A673 (cell line): ENCODE data around the gene DRC7. TPM values are rescaled to one million over a fixed set of nuclear protein-coding genes. Genes with fewer than 3 reads are reported as not detected.
"Not testable (repeated sequence)": the region's sequence is repeated elsewhere in the genome, so short reads cannot be mapped to it uniquely, and the experiment has no call there.

Experiments
- BruUV-seq: library from RNA; stranded (reverse); fragments of 400-500 nt; replicated peaks from 2 replicates; lab custom pipeline; 2021; lab: Mats Ljungman, UMichigan
- CTCF ChIA-PET: fragments of 300-600 bp; sonication (Branson Sonifier 250); formaldehyde crosslinking; loops from one replicate; lab custom pipeline; 2022; ENCODE audit warnings: antibody characterized with exemption; lab: Charles Lee
- POLR2A ChIA-PET: fragments of 300-600 bp; sonication (Branson Sonifier 250); formaldehyde crosslinking; loops from one replicate; lab custom pipeline; 2022; ENCODE audit warnings: antibody characterized with exemption; ENCODE audit not compliant: low non-redundant PET; lab: Charles Lee
- DNase-seq: peaks from one replicate; pipeline ENCODE4 v3.0.0-alpha.2; 2015; ENCODE audit warnings: low spot score
- H3K27ac ChIP-seq: fragments of 200-600 bp; sonication (generic); 2 replicates; pipeline ENCODE4 v1.5.1; 2016; ENCODE audit warnings: mixed run types, low read depth, mild to moderate bottlenecking, mixed read lengths, antibody characterized with exemption, low read length; ENCODE audit not compliant: poor library complexity, severe bottlenecking
- H3K27me3 ChIP-seq: fragments of 200-600 bp; sonication (generic); replicated peaks from 2 replicates; pipeline ENCODE4 v1.6.1; 2017; ENCODE audit warnings: mixed run types, low read depth, mild to moderate bottlenecking, mixed read lengths, antibody characterized with exemption, low read length; ENCODE audit not compliant: insufficient read depth, poor library complexity
- H3K36me3 ChIP-seq: fragments of 200-600 bp; sonication (generic); 2 replicates; pipeline ENCODE4 v1.6.1; 2016; ENCODE audit warnings: mixed run types, mild to moderate bottlenecking, mixed read lengths, antibody characterized with exemption, low read length; ENCODE audit not compliant: insufficient read depth, poor library complexity, severe bottlenecking
- H3K4me1 ChIP-seq: fragments of 200-600 bp; sonication (generic); 2 replicates; pipeline ENCODE4 v1.6.1; 2017; ENCODE audit warnings: mixed run types, mild to moderate bottlenecking, mixed read lengths, antibody characterized with exemption, low read length; ENCODE audit not compliant: insufficient read depth, poor library complexity, severe bottlenecking
- H3K4me3 ChIP-seq: fragments of 200-600 bp; sonication (generic); 2 replicates; pipeline ENCODE4 v1.5.1; 2016; ENCODE audit warnings: low read depth, mixed run types, mild to moderate bottlenecking, mixed read lengths, low read length; ENCODE audit not compliant: poor library complexity, severe bottlenecking
- H3K9me3 ChIP-seq: fragments of 200-600 bp; sonication (generic); 2 replicates; pipeline ENCODE4 v1.6.1; 2016; ENCODE audit warnings: mixed run types, low read depth, mild to moderate bottlenecking, mixed read lengths, antibody characterized with exemption, low read length; ENCODE audit not compliant: poor library complexity, severe bottlenecking
- CTCF ChIP-seq: fragments of 300-800, 200-600 bp; sonication (generic); conservative IDR thresholded peaks from 2 replicates; pipeline ENCODE4 v1.5.1; 2017; ENCODE audit warnings: low read depth, mild to moderate bottlenecking, antibody characterized with exemption, low read length, moderate library complexity, mixed read lengths
- EZH2 ChIP-seq: fragments of 200-600 bp; sonication (generic); IDR thresholded peaks from 2 replicates; pipeline ENCODE4 v1.6.1; 2017; ENCODE audit warnings: borderline replicate concordance, low read depth, mild to moderate bottlenecking, mixed read lengths, antibody characterized with exemption, low read length; ENCODE audit not compliant: poor library complexity, severe bottlenecking
- intact Hi-C: fragments of 100-400 bp; cut with micrococcal nuclease; formaldehyde crosslinking; loops from one replicate; pipeline ENCODE4 v1.10.0; 2022; ENCODE audit not compliant: unreplicated experiment
- total RNA-seq: library from RNA; stranded (reverse); gene quantifications from 2 replicates; pipeline ENCODE4 v1.2.3, GENCODE V29; 2021

The DRC7 gene
- total RNA-seq, 1 experiment from 2014 or later = not detected

DNA sequence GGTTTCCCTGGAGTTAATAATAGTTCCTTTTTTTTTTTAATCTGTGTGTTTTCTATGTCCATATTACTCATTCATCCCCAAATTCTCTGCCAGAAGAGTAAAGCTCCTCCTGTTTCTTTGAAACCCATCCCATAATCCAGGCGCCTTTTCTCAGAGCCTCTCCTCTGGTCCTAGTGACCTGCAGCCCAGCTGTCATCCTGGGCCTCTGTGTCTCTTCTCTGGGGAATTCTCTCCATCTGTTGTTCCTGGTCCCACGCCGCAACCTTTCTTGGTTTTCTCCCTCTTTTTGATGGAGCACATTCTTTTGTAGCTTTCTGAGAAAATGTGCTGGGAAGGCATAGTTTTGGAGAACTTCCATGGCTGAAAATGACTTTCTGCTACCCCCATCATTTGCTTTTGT, 51.2 kb downstream of the DRC7 start:
- H3K27ac ChIP-seq = no peak overlapping the region
- intact Hi-C loops = no loop called here
- no peak overlapping the region for H3K4me3 ChIP-seq
- CTCF ChIA-PET = no interaction called here
- DNase-seq = no peak
- no peaks in the 10 kb centered on the region for H3K27me3 ChIP-seq
- peaks cover 34% of the 10 kb centered on the region for H3K36me3 ChIP-seq
- H3K9me3 ChIP-seq = no peaks in the 10 kb centered on the region
- TF ChIP-seq CTCF (no peak), EZH2 (no peak)
- BruUV-seq = no TSS peak
- H3K4me1 ChIP-seq = peaks cover 32% of the 10 kb centered on the region
- POLR2A ChIA-PET = no interaction called here

GRCh38 chr16:57746316-57746715, 51.7 kb downstream of the DRC7 start:
- H3K27ac ChIP-seq, H3K27me3 ChIP-seq, DNase-seq, H3K9me3 ChIP-seq, intact Hi-C loops, H3K4me3 ChIP-seq, BruUV-seq: not testable (repeated sequence)
- CTCF ChIA-PET = interaction anchor here (0.6 kb wide), 1 partner anchor 34 kb away, joined by 6 read pairs; no protein-coding TSS in a partner anchor
- H3K4me1 ChIP-seq = peaks cover 26% of the 10 kb centered on the region
- H3K36me3 ChIP-seq = peaks cover 33% of the 10 kb centered on the region
- POLR2A ChIA-PET = interaction anchor here (0.5 kb wide), 1 partner anchor 160 kb away, joined by 3 read pairs; no protein-coding TSS in a partner anchor

DNA sequence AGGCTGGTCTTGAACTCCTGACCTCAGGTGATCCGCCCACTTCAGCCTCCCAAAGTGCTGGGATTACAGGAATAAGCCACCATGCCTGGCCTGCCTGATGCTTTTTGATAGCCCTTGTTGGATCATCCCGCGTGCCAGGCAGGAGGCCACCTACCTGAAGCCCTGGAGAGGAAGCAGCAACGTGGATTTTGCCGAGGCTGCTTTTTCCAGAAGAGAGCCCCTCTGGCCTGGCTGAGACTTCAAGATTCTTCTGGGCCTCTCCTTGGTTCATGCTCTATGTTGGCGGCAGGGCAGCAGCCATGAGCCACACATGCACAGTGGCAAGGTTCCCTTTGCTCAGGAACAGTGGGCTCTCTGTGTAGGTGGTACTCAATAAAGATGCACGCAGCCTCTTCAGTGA, 52.5 kb downstream of the DRC7 start:
- H3K27ac ChIP-seq = no peak overlapping the region
- TF ChIP-seq CTCF = no peak
- TF ChIP-seq EZH2 = no peak

DNA sequence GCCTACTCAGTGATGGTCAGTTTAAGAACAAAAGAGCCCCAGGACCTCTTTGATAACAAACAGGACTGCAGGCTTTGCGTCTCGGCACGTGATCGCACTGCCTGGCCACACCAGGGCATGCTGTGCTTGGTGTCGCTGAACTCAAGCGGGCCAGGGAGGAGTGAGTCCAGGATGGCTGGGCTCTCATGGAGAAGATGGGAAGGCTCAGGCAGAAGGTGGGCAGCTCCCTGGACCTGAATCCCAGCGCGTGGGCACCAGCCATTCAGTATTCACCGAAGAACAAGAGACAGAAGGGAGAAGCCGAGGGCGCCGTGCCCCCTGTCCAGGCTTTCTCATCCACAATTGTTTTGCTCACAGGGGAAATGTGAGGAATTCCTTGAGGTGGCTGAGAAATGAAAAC, 52.9 kb downstream of the DRC7 start:
- intact Hi-C loops = no loop called here
- no TSS peak for BruUV-seq
- POLR2A ChIA-PET = no interaction called here
- DNase-seq = no peak
- TF ChIP-seq EZH2 = no peak
- no peak for TF ChIP-seq CTCF
- no peaks in the 10 kb centered on the region for H3K9me3 ChIP-seq
- H3K36me3 ChIP-seq = peaks cover 30% of the 10 kb centered on the region
- CTCF ChIA-PET = no interaction called here
- no peak overlapping the region for H3K4me3 ChIP-seq
- no peak overlapping the region for H3K27ac ChIP-seq
- no peaks in the 10 kb centered on the region for H3K27me3 ChIP-seq
- H3K4me1 ChIP-seq = peaks cover 15% of the 10 kb centered on the region

More for the DNA sequence above, 52.5 kb downstream of the DRC7 start:
- Histone ChIP-seq H3K9me3 (no peaks in the 10 kb centered on the region), H3K27me3 (no peaks in the 10 kb centered on the region), H3K4me3 (no peak overlapping the region), H3K36me3 (peaks cover 30% of the 10 kb centered on the region), H3K4me1 (peaks cover 19% of the 10 kb centered on the region)
- intact Hi-C loops = no loop called here
- ChIA-PET CTCF (no interaction called here), POLR2A (no interaction called here)
- no peak for DNase-seq
- BruUV-seq = no TSS peak
